Stimulated activated CD4-positive, alpha-beta T cell treated with anti-CD3 and anti-CD28 coated beads, Interleukin-12 subunit alpha, Interleukin-12 subunit beta, amount 100 ng/mL, for 24 hours (primary cell): ENCODE measurements around the gene PKNOX1.
"Not testable (repeated sequence)": the region's sequence is repeated elsewhere in the genome, so short reads cannot be mapped to it uniquely, and the experiment has no call there.

Experiments
- DNase-seq, 2 experiments: peaks; one replicate each; pipeline ENCODE4 v3.0.0-alpha.2; 2020; ENCODE audit warnings: low read depth in 2 of 2

Gene PKNOX1, protein sequence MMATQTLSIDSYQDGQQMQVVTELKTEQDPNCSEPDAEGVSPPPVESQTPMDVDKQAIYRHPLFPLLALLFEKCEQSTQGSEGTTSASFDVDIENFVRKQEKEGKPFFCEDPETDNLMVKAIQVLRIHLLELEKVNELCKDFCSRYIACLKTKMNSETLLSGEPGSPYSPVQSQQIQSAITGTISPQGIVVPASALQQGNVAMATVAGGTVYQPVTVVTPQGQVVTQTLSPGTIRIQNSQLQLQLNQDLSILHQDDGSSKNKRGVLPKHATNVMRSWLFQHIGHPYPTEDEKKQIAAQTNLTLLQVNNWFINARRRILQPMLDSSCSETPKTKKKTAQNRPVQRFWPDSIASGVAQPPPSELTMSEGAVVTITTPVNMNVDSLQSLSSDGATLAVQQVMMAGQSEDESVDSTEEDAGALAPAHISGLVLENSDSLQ

GRCh38 chr21:42973991-42974831 lies at the start of gene PKNOX1:
PKNOX1 (plus strand) TSS chr21:42974562; CDS start chr21:43004382, 29,820 bp downstream.
- DNase-seq: peak; percentile 96 to 98

- no peak for DNase-seq
Observed at GRCh38 chr21:42925114-42925926, 49.0 kb upstream of the PKNOX1 start, which contains the start of gene ERVH48-1. ERVH48-1 (minus strand) TSS chr21:42925630; CDS start chr21:42919006, 6,624 bp downstream.

DNA sequence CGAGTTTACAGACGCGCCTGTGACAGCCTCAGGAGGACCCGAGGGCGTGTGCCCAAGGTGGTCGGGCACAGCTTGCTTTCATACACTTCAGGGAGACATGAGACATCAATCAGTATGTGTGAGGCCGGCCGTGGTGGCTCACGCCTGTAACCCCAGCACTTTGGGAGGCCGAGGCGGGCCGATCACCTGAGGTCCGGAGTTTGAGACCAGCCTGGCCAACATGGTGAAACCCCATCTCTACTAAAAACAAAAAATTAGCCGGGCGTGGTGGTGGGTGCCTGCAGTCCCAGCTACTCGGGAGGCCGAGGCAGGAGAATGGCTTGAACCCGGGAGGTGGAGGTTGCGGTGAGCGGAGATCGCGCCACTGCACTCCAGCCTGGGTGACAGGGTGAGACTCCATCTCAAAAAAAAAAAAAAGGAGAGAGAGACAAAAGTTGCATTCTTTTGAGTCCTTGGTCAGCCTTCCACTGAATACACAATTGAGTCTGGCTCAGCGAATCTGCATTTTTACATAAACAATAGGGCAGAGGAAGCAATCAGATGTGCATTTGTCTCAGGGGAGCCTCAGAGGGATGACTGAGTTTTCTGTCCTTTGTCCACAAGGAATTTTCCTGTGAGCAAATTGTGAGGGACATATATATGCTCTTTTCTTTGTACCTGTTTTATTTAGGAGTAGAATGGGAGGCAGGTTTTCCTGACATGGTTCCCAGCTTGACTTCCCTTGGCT lies 46.7 kb upstream of the PKNOX1 start:
- not testable (repeated sequence) for DNase-seq

DNA sequence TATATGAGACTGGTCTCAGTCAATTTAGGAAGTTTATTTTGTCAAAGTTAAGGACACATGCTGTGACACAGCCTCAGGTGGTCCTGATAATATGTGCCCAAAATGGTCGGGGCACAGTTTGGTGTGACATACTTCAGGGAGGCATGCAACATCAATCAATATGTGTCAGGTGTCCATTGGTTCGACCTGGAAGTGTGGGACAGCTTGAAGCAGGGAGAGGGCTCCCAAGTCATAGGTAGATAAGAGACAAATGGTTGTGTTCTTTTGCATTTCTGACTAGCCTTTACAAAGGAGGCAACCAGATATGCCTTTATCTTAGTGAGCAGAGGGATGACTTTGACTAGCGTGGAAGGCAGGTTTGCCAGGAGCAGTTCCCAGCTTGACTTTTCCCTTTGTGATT lies 44.4 kb upstream of the PKNOX1 start:
- no peak for DNase-seq

GRCh38 chr21:42931560-42932235 lies 42.7 kb upstream of the PKNOX1 start:
- DNase-seq: no peak

- not testable (repeated sequence) for DNase-seq
Observed at GRCh38 chr21:42932378-42933136, 41.8 kb upstream of the PKNOX1 start.

- not testable (repeated sequence) for DNase-seq
Observed at GRCh38 chr21:42933137-42933970, 41.0 kb upstream of the PKNOX1 start.

DNA sequence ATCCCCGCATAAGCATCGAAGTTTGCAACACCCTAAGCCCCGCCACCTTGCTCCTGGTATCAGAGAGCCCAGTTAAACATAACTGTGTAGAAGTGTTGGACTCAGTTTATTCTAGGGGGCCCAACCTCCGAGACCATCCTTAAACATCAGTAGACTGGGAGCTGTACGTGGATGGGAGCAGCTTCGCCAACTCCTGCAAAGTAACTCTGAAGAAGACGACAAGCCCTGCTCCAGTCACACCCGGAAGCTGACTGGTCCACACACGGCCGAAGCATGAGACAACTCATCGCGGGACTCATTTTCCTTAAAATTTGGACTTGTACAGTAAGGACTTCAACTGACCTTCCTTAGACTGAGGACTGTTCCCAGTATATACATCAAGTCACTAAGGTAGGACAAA lies 40.4 kb upstream of the PKNOX1 start:
- not testable (repeated sequence) for DNase-seq

GRCh38 chr21:42936360-42936759 lies 38.0 kb upstream of the PKNOX1 start:
- DNase-seq: not testable (repeated sequence)

GRCh38 chr21:42937034-42937940 lies 37.1 kb upstream of the PKNOX1 start:
- DNase-seq: not testable (repeated sequence)

- DNase-seq: no peak
Observed at GRCh38 chr21:42937960-42938605, 36.3 kb upstream of the PKNOX1 start.

GRCh38 chr21:42938606-42938995 lies 35.8 kb upstream of the PKNOX1 start:
- DNase-seq: not testable (repeated sequence)

DNA sequence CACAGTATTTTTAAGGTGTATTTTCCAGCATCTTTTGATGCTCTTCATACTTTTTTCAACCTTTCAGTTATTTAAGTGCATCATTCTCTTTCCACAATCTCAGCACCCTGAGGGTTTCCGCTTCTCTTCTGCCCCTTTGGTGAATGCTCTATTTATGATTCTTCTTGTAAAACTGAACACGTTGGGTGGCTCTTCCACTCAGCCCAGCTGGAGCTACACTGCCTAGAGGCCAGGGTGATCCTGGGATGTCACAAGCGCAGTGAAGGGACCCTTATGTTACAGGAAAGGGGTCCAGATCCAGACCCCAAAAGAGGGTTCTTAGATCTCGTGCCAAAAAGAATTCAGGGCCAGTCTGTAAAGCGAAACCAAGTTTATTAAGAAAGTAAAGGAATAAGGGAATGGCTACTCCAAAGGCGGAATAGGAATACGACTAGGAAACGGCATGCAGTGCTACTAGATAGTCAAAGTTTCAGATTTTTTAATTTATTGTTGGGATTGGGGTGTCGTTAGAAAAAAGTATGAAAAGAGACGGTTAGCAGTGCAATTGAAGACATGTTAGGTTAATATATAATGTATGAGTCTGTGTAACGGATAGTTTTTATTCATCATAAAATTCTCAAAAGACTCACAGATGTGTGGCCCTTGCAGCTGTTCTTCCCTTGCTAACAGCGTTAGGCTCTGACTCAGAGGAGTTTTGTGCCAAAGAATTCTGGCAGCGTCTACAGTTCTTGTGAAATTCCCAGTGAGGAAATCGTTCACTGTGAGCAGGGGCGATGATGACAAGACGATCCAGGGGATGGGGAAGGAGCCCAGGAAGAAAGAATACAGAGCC lies 34.6 kb upstream of the PKNOX1 start:
- no peak for DNase-seq

- no peak for DNase-seq
Observed at GRCh38 chr21:42941696-42942085, 32.7 kb upstream of the PKNOX1 start.

- DNase-seq: no peak
Observed at GRCh38 chr21:42942244-42942643, 32.1 kb upstream of the PKNOX1 start.

- not testable (repeated sequence) for DNase-seq
Observed at GRCh38 chr21:42949094-42949755, 25.1 kb upstream of the PKNOX1 start.
